OCI-LY3 (cell line): ENCODE results near the gene ACY1.
A peak's percentile ranks its signal among the peaks of the same experiment; 100 is the strongest.

Experiments used
- H2AFZ ChIP-seq: fragments of 200-600, 300-600 bp; shearing (Covaris generic); 2 replicates; pipeline ENCODE4 v1.6.0; 2014; ENCODE audit warnings: antibody characterized with exemption, low read depth, low read length
- H3K27ac ChIP-seq: fragments of 200-600, 300-600 bp; sonication (generic); 2 replicates; pipeline ENCODE4 v1.5.1; 2014; ENCODE audit warnings: mild to moderate bottlenecking, low read length, moderate library complexity, mixed read lengths
- H3K27me3 ChIP-seq: fragments of 200-600, 300-600 bp; sonication (generic); 2 replicates; pipeline ENCODE4 v1.6.1; 2014; ENCODE audit warnings: low read depth, low read length, mixed read lengths
- H3K36me3 ChIP-seq: fragments of 200-600, 300-600 bp; sonication (generic); replicated peaks from 2 replicates; pipeline ENCODE3; 2014; ENCODE audit warnings: low read depth, low read length, mixed read lengths
- H3K4me1 ChIP-seq: fragments of 300-600, 200-600 bp; sonication (generic); 2 replicates; pipeline ENCODE4 v1.6.1; 2014; ENCODE audit warnings: low read length, mixed read lengths
- H3K4me2 ChIP-seq: fragments of 200-600, 300-600 bp; sonication (generic); 2 replicates; pipeline ENCODE4 v1.6.1; 2014; ENCODE audit warnings: low read length, mixed read lengths
- H3K4me3 ChIP-seq: fragments of 300-600, 200-600 bp; sonication (generic); 2 replicates; pipeline ENCODE4 v1.5.1; 2014; ENCODE audit warnings: antibody characterized with exemption, mild to moderate bottlenecking, low read length, moderate library complexity
- H3K79me2 ChIP-seq: fragments of 300-600, 200-600 bp; shearing (Covaris generic); 2 replicates; pipeline ENCODE4 v1.6.1; 2014; ENCODE audit warnings: mild to moderate bottlenecking, low read length, mixed read lengths
- H3K9ac ChIP-seq: fragments of 300-600, 200-600 bp; shearing (Covaris generic); 2 replicates; pipeline ENCODE4 v1.6.0; 2014; ENCODE audit warnings: mild to moderate bottlenecking, low read length, moderate library complexity
- H3K9me3 ChIP-seq: fragments of 200-600, 300-600 bp; shearing (Covaris generic); 2 replicates; pipeline ENCODE4 v1.6.1; 2014; ENCODE audit warnings: low read length, mixed read lengths; ENCODE audit not compliant: insufficient read depth
- H4K20me1 ChIP-seq: fragments of 200-600, 300-600 bp; sonication (generic); 2 replicates; pipeline ENCODE4 v1.6.1; 2016; ENCODE audit warnings: low read length, mixed read lengths; ENCODE audit not compliant: insufficient read depth
- EZH2phosphoT487 ChIP-seq: fragments of 200-600 bp; shearing (Covaris generic); IDR thresholded peaks from 2 replicates; pipeline ENCODE4 v1.6.1; 2018; ENCODE audit warnings: antibody characterized with exemption, mixed run types, low read depth
- TF ChIP-seq, protein P1 (sequence below): fragments of 200-600, 300-600 bp; sonication (generic); IDR thresholded peaks from 2 replicates; pipeline ENCODE4 v1.5.1; 2014; ENCODE audit warnings: antibody characterized with exemption, low read length, low read depth

The ACY1 gene

GRCh38 chr3:51955893-51956770, 27.2 kb upstream of the ACY1 start:
- Histone ChIP-seq H3K27ac (no peak overlapping the region), H3K27me3 (no peaks in the 10 kb centered on the region), H3K36me3 (no peaks in the 10 kb centered on the region), H3K4me1 (peaks cover 8% of the 10 kb centered on the region; the same call in 1 of the 2 replicates), H3K4me2 (no peak overlapping the region), H3K4me3 (no peak overlapping the region), H3K79me2 (no peaks in the 10 kb centered on the region), H3K9ac (no peak overlapping the region), H4K20me1 (no peaks in the 10 kb centered on the region), H2AFZ (no peak overlapping the region), H3K9me3 (no peaks in the 10 kb centered on the region)
- TF ChIP-seq, protein P1, sequence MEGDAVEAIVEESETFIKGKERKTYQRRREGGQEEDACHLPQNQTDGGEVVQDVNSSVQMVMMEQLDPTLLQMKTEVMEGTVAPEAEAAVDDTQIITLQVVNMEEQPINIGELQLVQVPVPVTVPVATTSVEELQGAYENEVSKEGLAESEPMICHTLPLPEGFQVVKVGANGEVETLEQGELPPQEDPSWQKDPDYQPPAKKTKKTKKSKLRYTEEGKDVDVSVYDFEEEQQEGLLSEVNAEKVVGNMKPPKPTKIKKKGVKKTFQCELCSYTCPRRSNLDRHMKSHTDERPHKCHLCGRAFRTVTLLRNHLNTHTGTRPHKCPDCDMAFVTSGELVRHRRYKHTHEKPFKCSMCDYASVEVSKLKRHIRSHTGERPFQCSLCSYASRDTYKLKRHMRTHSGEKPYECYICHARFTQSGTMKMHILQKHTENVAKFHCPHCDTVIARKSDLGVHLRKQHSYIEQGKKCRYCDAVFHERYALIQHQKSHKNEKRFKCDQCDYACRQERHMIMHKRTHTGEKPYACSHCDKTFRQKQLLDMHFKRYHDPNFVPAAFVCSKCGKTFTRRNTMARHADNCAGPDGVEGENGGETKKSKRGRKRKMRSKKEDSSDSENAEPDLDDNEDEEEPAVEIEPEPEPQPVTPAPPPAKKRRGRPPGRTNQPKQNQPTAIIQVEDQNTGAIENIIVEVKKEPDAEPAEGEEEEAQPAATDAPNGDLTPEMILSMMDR = 0 out of 2 replicates have a peak, but pooled peaks have one; percentile 3
- no peak for TF ChIP-seq EZH2phosphoT487

- Histone ChIP-seq H3K4me1 (peaks cover 8% of the 10 kb centered on the region; the same call in 1 of the 2 replicates), H3K27ac (no peak overlapping the region), H3K4me2 (no peak overlapping the region), H2AFZ (no peak overlapping the region), H3K27me3 (no peaks in the 10 kb centered on the region), H3K9ac (no peak overlapping the region), H3K79me2 (no peaks in the 10 kb centered on the region), H3K36me3 (no peaks in the 10 kb centered on the region), H3K9me3 (no peaks in the 10 kb centered on the region), H4K20me1 (no peaks in the 10 kb centered on the region), H3K4me3 (no peak overlapping the region)
- TF ChIP-seq, protein P1 = peak; percentile 18; the same call in 1 of the 2 replicates
- no peak for TF ChIP-seq EZH2phosphoT487
Observed at GRCh38 chr3:51957520-51958205, 25.7 kb upstream of the ACY1 start.

- H3K9me3 ChIP-seq = no peaks in the 10 kb centered on the region
- no peaks in the 10 kb centered on the region for H3K36me3 ChIP-seq
- H3K9ac ChIP-seq = no peak overlapping the region
- no peak overlapping the region for H2AFZ ChIP-seq
- no peaks in the 10 kb centered on the region for H3K27me3 ChIP-seq
- no peaks in the 10 kb centered on the region for H4K20me1 ChIP-seq
- H3K27ac ChIP-seq = no peak overlapping the region
- TF ChIP-seq, protein P1 = no peak
- no peak for TF ChIP-seq EZH2phosphoT487
- H3K79me2 ChIP-seq = no peaks in the 10 kb centered on the region
- H3K4me3 ChIP-seq = no peak overlapping the region
- H3K4me2 ChIP-seq = no peak overlapping the region
- peaks cover under 1% of the 10 kb centered on the region; the same call in 1 of the 2 replicates for H3K4me1 ChIP-seq
Observed at GRCh38 chr3:51958603-51959521, 24.5 kb upstream of the ACY1 start.
